HEK293 (cell line): Measurements from ENCODE around the gene PDE4D.

Source experiments
- BCL11B ChIP-seq: fragments of 450-650 bp; formaldehyde crosslinking; IDR thresholded peaks from 2 replicates; pipeline ENCODE4 v1.5.1; 2016; ENCODE audit warnings: low read depth, missing biosample characterization, missing genetic modification characterization
- CTCF ChIP-seq: fragments of 450-650 bp; formaldehyde crosslinking; IDR thresholded peaks from 2 replicates; pipeline ENCODE4 v1.5.1; 2016; ENCODE audit warnings: missing biosample characterization, missing genetic modification characterization
- ELK4 ChIP-seq: IDR thresholded peaks from 2 replicates; pipeline ENCODE4 v1.6.1; 2011; ENCODE audit warnings: mild to moderate bottlenecking, low read depth, low read length, borderline replicate concordance
- KLF10 ChIP-seq: fragments of 450-650 bp; IDR thresholded peaks from 2 replicates; pipeline ENCODE4 v1.5.1; 2018; ENCODE audit warnings: missing biosample characterization, mild to moderate bottlenecking, missing genetic modification characterization
- OSR2 ChIP-seq: fragments of 450-650 bp; formaldehyde crosslinking; IDR thresholded peaks from 2 replicates; pipeline ENCODE4 v1.5.1; 2016; ENCODE audit warnings: missing biosample characterization, missing genetic modification characterization
- SETDB1 ChIP-seq: IDR thresholded peaks from one replicate; pipeline ENCODE4 v1.6.1; 2017; ENCODE audit warnings: mild to moderate bottlenecking, low read length, moderate library complexity, mixed read lengths; ENCODE audit not compliant: insufficient read length
- ZBTB10 ChIP-seq: fragments of 450-650 bp; formaldehyde crosslinking; IDR thresholded peaks from 2 replicates; pipeline ENCODE4 v1.5.1; 2016; ENCODE audit warnings: missing biosample characterization, missing genetic modification characterization
- ZNF211 ChIP-seq: fragments of 450-650 bp; formaldehyde crosslinking; IDR thresholded peaks from 2 replicates; pipeline ENCODE4 v1.5.1; 2016; ENCODE audit warnings: low read depth, missing biosample characterization, missing genetic modification characterization
- ZNF501 ChIP-seq: fragments of 450-650 bp; formaldehyde crosslinking; IDR thresholded peaks from 2 replicates; pipeline ENCODE4 v1.5.1; 2016; ENCODE audit warnings: missing biosample characterization, missing genetic modification characterization
- ZNF571 ChIP-seq: fragments of 450-650 bp; formaldehyde crosslinking; IDR thresholded peaks from 2 replicates; pipeline ENCODE4 v1.5.0; 2017; ENCODE audit warnings: missing biosample characterization, missing genetic modification characterization
- ZNF624 ChIP-seq: fragments of 450-650 bp; formaldehyde crosslinking; IDR thresholded peaks from 2 replicates; pipeline ENCODE4 v1.5.1; 2017; ENCODE audit warnings: missing biosample characterization, missing genetic modification characterization

- TF ChIP-seq CTCF (tag by site-specific recombination) = no peak
- TF ChIP-seq OSR2 = no peak
- TF ChIP-seq ZNF501 (tag by site-specific recombination) = no peak
- no peak for TF ChIP-seq ZBTB10
- no peak for TF ChIP-seq ZNF624 (tag by site-specific recombination)
- no peak for TF ChIP-seq BCL11B (tag by site-specific recombination)
- TF ChIP-seq ZNF571 (tag by site-specific recombination) = no peak
- no peak for TF ChIP-seq ELK4
- no peak for TF ChIP-seq ZNF211 (tag by site-specific recombination)
- no peak for TF ChIP-seq SETDB1
- TF ChIP-seq KLF10 (tag by site-specific recombination) = no peak
These were observed 705.7 kb downstream of the PDE4D start for GRCh38 chr5:59187857-59188256.
